HG03575 (cell line): ENCODE results near the gene TMEM129.

Experiments
- ATAC-seq: cut with Tn5 transposase; IDR thresholded peaks from one replicate; pipeline ENCODE4 v1.9.1; 2021; ENCODE audit not compliant: unreplicated experiment, insufficient number of reproducible peaks, low FRiP score; ENCODE audit errors: extremely low read depth

TMEM129 gene

GRCh38 chr4:1721003-1721665 lies at the start of gene TMEM129, which contains the start of gene TACC3:
TSS of gene TMEM129 (minus strand) at chr4:1721323. CDS start at chr4:1720837, 486 bp downstream.
TSS of gene TACC3 (plus strand) at chr4:1721521. CDS start at chr4:1723422, 1,901 bp downstream.
- ATAC-seq: peak; percentile 35

DNA sequence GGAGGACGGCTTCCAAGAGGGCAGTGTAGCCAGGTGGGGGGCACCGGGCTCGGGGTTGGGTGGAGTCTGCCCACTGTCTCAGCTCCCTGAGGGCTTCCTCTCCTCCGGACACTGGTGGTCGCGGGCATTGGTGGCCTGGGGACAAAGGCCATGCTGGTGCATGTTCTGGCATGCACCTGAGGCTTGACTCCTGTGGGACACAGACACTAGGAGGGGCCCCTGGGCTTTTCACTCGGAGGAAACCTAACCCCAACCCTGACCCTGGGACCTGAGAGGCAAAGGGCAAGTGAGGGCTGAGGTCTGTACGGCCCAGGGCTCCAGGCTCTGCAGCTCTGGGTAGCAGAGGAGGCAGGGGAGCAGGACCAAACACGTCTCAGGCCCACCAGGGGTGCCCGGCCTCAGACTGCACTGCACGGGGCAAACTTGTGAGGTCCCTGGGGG lies 49.7 kb upstream of the TMEM129 start:
- ATAC-seq: no peak

- ATAC-seq: no peak
Measured at GRCh38 chr4:1770245-1770644, 49.1 kb upstream of the TMEM129 start.

DNA sequence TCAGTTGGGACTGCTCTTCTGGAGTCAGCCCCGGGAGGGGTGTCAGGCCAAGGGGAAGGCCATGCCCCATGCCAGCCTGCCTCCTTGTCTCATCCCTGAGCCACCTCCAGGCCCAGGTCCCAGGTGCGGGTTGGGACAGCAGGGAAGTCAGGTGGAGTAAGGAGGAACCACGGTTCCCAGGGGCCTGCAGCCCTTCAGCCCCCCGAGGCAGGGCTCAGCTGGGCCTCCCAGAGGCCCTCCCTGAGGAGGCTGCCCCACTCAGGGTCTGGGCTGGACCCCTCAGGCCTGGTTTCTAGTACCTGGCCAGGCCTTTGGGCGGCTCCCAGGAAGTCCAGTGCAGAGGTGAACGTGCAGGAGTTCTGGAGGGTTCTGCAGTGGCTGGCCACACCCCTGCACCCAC lies 48.6 kb upstream of the TMEM129 start:
- no peak for ATAC-seq

- no peak for ATAC-seq
Measured at GRCh38 chr4:1768367-1769034, 47.4 kb upstream of the TMEM129 start.

- no peak for ATAC-seq
Measured at GRCh38 chr4:1767770-1768366, 46.7 kb upstream of the TMEM129 start.

DNA sequence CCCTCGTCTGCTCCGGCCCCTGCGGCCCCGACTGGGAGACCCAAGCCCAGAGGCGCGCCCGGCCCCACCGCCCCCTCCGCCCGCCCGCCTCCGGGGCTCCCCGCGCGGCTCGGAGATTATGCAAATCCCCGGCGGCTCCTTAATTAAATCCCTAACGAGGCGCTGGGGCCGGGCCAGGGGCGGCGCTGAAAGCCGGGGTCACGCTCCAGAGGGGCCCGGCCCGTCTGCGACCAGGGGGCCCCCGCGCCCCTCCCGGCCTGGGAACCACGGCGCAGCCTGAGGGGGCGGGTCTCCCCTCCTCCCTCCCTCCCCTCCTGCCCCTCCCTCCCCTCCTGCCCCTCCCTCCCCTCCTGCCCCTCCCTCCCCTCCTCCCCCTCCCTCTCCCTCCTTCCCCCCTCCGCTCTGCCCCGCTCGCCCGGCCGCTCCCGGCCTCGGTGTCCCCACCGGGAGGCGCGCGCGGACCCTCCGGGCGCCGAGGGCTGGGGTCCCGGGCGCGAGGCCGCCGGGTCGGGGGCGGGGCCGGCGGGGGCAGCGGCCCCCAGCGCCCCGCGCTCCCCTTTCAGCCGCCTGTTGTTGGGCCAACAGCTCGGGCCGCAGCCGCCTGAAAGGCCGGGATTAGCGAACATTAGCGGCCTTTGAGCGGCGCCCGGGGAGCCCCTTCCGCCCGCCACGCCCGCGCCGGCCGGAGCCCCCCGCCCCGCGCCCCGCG lies 46.1 kb upstream of the TMEM129 start:
- ATAC-seq: no peak

DNA sequence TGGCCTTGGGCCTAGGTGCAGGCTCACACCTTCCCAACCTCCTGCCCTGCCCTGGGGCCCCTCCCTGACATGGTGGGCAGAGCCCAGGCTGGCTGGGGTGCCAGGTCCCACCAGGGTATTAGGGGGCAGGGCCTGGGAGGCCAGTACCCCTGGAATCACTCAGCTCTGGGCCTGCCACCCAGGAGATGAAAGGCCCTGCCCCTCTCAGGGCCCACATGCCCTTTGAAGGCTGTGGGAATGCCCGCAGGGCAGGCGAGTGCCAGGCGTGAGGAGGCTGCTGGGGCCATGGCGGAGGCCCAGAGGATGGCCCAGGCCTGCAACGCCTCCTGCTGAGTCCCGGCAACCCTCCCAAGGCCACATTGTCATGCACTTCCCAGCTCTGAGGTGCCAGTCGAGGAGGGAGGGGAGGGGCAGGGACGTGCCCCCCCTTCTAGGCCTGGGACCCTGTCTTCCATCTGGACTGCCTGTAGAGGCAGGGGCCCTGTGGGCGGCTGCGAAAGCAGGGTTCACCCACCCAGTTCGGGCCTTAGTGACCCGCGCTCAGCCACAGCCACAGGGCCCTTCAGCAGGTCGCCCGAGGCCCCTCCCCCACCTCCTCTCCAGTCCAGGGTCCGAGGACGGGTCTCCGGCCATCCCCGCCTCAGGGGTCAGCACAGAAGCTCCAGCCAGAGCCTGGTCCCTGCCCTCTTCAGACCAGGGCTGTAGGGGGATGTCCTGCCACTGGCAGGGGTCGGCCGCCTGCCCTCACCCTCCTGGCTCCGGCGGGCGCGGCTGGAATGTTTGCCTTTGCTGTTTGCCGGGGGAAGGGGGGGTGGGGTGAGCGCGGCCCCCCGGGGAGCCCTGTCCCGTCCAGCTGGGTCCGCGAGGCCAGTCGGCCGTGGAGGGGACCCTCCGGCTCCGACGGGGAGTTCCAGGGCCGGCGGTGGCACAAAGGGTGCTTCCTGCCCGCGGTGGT lies 45.3 kb upstream of the TMEM129 start:
- no peak for ATAC-seq

DNA sequence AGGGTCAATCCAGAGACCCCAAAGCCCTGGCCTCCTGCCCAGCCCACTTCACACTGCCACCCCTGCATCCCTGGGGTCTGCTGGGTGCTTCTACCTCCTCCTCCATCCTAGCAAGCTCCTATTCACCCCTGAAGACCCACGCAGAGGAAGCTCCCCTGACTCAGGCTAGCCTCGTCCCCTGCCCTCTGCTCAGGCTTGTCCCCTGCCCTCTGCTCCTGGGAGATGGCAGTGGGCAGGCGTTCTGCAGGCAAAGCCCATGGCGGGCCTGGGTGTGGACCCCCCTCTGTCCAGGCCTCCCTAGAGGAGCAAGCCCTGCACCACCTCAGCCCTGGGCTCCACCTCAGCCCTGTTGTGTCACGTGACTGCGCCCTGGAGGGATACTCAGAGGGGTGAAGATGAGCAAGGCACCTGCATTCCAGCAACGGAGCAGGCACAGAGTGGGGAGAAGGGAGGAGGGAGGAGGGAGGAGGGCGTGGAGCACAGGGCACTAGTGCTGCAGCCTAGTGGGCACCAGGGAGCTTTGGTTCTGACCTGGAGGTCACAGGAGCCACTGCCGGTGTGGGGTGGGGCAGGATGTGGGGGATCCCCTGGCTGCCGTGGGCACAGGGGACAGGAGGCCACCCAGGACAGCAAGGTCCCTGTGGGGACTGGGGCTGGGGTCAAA lies 44.4 kb upstream of the TMEM129 start:
- no peak for ATAC-seq

- ATAC-seq: no peak
Measured at GRCh38 chr4:1764670-1765069, 43.5 kb upstream of the TMEM129 start.

- ATAC-seq: no peak
Measured at GRCh38 chr4:1763550-1764080, 42.5 kb upstream of the TMEM129 start.

DNA sequence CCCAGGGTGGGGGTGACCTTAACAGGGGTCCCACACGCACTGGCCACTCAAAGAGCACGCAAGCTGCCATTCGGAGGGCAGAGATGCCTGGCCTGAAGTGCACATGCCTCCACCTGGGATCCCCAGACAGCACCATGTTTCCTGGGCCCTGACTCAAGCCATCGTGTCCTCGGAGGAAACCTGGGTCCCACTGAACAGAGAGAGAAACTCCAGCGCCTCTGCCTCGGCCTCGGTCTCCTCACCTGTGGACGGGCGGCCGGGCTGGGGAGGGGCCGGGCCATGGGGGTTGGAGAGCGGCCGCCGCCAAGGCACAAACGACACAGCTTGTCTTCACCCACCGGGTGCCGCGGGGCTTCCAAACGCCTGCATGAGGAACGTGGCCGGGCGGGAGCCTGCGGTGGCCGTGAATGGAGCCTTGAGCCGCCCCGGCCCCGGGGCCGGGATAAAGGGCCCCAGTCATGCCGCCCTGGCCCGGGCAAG lies 42.0 kb upstream of the TMEM129 start:
- no peak for ATAC-seq

DNA sequence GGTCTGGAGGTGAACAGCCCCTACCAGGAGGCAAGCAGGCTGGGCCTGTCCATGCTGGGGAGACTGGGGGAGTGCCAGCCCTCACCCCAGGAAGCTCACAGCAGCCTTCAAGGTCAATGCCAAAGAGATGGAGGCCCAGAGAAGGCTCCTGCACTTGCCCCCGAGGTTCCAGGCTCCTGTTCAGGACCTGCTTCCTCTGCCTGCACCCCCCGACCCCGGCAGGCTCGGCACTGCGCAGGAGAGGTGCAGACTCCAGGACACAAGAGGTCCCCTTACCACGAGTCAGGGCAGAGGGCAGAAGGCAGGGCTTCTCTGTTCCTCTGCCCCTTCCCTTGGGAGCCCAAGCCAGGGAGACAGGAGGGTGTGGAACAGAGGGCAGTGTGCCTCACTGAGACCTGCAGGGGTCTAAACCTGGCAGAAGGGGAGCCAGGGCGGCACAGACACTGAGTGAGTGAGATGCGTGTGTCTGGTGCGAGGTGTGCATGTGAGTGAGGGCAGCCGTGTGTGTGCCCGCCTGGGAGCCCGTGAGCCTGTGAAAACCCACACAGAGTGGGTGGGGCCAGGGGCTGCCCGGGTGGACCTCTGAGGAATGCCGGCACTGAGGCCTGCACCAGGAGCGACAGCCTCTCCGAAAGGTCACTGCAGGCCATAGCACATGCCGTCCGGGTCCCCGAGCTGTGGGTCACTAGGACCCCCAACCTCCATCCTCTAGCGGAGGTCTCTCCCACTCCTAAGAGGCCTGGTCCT lies 41.3 kb upstream of the TMEM129 start:
- ATAC-seq: no peak

- no peak for ATAC-seq
Measured at GRCh38 chr4:1761130-1761689, 40.1 kb upstream of the TMEM129 start.

DNA sequence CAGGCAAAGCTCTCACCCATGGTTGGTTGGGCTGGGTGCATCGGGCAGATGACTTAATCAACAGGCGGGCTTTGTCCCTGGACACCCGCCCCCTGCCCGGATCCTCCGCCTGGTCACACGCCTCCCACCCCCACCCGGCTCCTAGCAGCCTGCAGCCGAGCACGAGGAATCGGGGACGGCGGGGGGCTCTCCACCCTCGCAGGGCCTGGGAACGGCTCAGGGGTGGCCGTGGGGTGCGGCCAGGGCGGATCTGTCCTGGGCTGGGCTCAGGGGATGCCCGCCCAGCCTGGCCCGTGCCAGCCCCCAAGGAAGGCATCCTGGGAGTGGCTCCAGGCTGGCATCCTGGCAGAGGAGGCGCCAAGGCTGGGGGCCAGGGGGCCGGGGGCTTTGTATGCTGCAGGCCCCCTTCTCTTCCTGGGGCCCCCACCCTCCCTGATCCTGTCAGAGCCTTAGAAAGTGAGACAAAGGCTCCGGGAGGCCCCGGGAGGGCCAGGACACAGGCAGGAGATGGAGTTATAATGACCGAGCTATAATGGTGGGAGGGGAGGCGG lies 39.5 kb upstream of the TMEM129 start:
- ATAC-seq: no peak

DNA sequence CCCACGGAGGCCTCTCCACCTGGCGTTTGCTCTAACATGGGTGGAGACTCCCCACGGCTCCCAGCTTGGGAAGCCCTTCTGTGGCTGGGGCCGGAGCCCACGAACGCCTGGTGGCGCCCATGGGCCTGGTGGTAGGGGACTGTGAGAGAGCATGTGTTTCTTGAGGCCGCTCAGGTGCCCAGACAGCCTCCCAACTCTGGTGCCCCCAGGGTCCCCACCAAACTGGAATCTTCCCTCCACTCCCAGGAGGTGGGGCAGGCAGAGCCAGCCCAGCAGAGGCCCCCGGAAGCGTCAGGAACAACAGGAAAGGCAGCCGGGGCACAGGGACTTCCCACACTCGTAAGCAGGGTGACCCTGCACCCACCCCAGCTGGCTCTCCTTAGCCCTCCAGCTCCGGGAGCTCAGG lies 38.7 kb upstream of the TMEM129 start:
- ATAC-seq: no peak
